BJ (cell line): Measurements from ENCODE around the gene EP400. TPM values are rescaled to one million over a fixed set of nuclear protein-coding genes. Genes with fewer than 3 reads are reported as not detected.

ENCODE experiments used
- CTCF ChIA-PET: fragments of 350-600 bp; formaldehyde crosslinking; extraction: SDS; loops from one replicate; lab custom pipeline; 2021; ENCODE audit warnings: antibody characterized with exemption, inconsistent platforms; lab: Yijun Ruan, JAX
- POLR2A ChIA-PET: fragments of 300-600 bp; sonication (Branson Sonifier 250); formaldehyde crosslinking; extraction: SDS; loops from one replicate; lab custom pipeline; 2021; ENCODE audit warnings: antibody characterized with exemption; lab: Charles Lee
- DNase-seq: peaks from one replicate; pipeline ENCODE4 v3.0.0-alpha.2; 2011; ENCODE audit warnings: low read depth
- H3K27me3 ChIP-seq: 2 replicates; pipeline ENCODE4 v1.6.0; 2011; ENCODE audit warnings: low read length; ENCODE audit not compliant: control insufficient read depth, insufficient read depth
- H3K36me3 ChIP-seq: 2 replicates; pipeline ENCODE4 v1.5.1; 2011; ENCODE audit warnings: low read length; ENCODE audit not compliant: control insufficient read depth, insufficient read depth
- H3K4me3 ChIP-seq: 2 replicates; pipeline ENCODE4 v1.5.1; 2011; ENCODE audit warnings: low read depth, mild to moderate bottlenecking, control low read depth, low read length
- CTCF ChIP-seq: IDR thresholded peaks from 2 replicates; pipeline ENCODE4 v1.5.1; 2011; ENCODE audit warnings: low read depth, mild to moderate bottlenecking, control low read depth, inconsistent platforms, low read length, moderate library complexity; ENCODE audit not compliant: insufficient read depth
- polyA plus RNA-seq: library from polyadenylated mRNA; depleted of rRNA; stranded (reverse); fragments of >200 nt; gene quantifications from 2 replicates; pipeline ENCODE4 v1.2.3, GENCODE V29; 2011

Gene EP400
- polyA plus RNA-seq, 1 experiment, result 2.5 TPM

- ChIA-PET POLR2A (no interaction called here), CTCF (interaction anchor here (0.6 kb wide), 3 partner anchors 97 to 754 kb away, joined by 3 to 8 read pairs (median 4); no protein-coding TSS in a partner anchor)
- DNase-seq, result no peak
- Histone ChIP-seq H3K36me3 (peaks cover 11% of the 10 kb centered on the region), H3K27me3 (no peaks in the 10 kb centered on the region), H3K4me3 (peak overlapping the region; percentile 98)
- TF ChIP-seq CTCF, result no peak
These were observed 19.2 kb upstream of the EP400 start for GRCh38 chr12:131930510-131930909.

GRCh38 chr12:131933387-131933786, 16.4 kb upstream of the EP400 start:
- CTCF ChIA-PET, result no interaction called here
- no peak for TF ChIP-seq CTCF
- no peaks in the 10 kb centered on the region for H3K27me3 ChIP-seq
- peaks cover 11% of the 10 kb centered on the region for H3K36me3 ChIP-seq
- POLR2A ChIA-PET, result no interaction called here
- no peak overlapping the region for H3K4me3 ChIP-seq
- no peak for DNase-seq

GRCh38 chr12:131934535-131934934, 15.2 kb upstream of the EP400 start:
- ChIA-PET CTCF (interaction anchor here (1.2 kb wide), 1 partner anchor 11 kb away, joined by 3 read pairs; no protein-coding TSS in a partner anchor), POLR2A (interaction anchor here (0.6 kb wide), 2 partner anchors 38 to 821 kb away, joined by 3 to 6 read pairs; no protein-coding TSS in a partner anchor)
- Histone ChIP-seq H3K27me3 (no peaks in the 10 kb centered on the region), H3K36me3 (peaks cover 11% of the 10 kb centered on the region), H3K4me3 (no peak overlapping the region)
- no peak for DNase-seq
- no peak for TF ChIP-seq CTCF

GRCh38 chr12:131938082-131938481, 11.7 kb upstream of the EP400 start:
- Histone ChIP-seq H3K4me3 (no peak overlapping the region), H3K27me3 (no peaks in the 10 kb centered on the region), H3K36me3 (peaks cover 11% of the 10 kb centered on the region)
- TF ChIP-seq CTCF, result no peak
- ChIA-PET POLR2A (no interaction called here), CTCF (no interaction called here)
- no peak for DNase-seq

GRCh38 chr12:131939007-131939406, 10.7 kb upstream of the EP400 start:
- CTCF ChIA-PET, result no interaction called here
- Histone ChIP-seq H3K36me3 (peaks cover 12% of the 10 kb centered on the region), H3K27me3 (no peaks in the 10 kb centered on the region), H3K4me3 (no peak overlapping the region)
- TF ChIP-seq CTCF, result no peak
- DNase-seq, result no peak
- POLR2A ChIA-PET, result no interaction called here
